Mucosa of descending colon (tissue), 3 donors: Measurements from ENCODE around the gene SPATS2. TPM values are rescaled to one million over a fixed set of nuclear protein-coding genes. Genes with fewer than 3 reads are reported as not detected.

Experiments used
- ATAC-seq: fragments of 200-7000 bp; cut with Tn5 transposase; one replicate; pipeline ENCODE4 v1.9.1; 2020; ENCODE audit warnings: mild to moderate bottlenecking, moderate library complexity
- DNase-seq, 3 donors: peaks; one replicate each; pipeline ENCODE4 v3.0.0-alpha.2; 2020
- H3K36me3 ChIP-seq: fragments of 200-600 bp; one replicate; pipeline ENCODE4 v1.8.0; 2021; ENCODE audit warnings: low read depth, mild to moderate bottlenecking
- H3K4me1 ChIP-seq: fragments of 200-600 bp; one replicate; pipeline ENCODE4 v1.8.0; 2021; ENCODE audit warnings: low read depth, mild to moderate bottlenecking
- H3K4me3 ChIP-seq: fragments of 200-600 bp; one replicate; pipeline ENCODE4 v1.8.0; 2021; ENCODE audit warnings: mild to moderate bottlenecking
- H3K9me3 ChIP-seq: fragments of 200-600 bp; one replicate; pipeline ENCODE4 v1.8.0; 2021; ENCODE audit warnings: mild to moderate bottlenecking
- intact Hi-C, 2 donors: fragments of 100-400 bp; cut with DNase I in 1 of 2; cut with micrococcal nuclease in 1 of 2; formaldehyde crosslinking; loops; one replicate each; pipeline versions ENCODE4 v1.11.0 to v1.11.1; 2022; cut with DNase I, micrococcal nuclease
- total RNA-seq, 3 donors: library from RNA; stranded (reverse); fragmentation: NEBNext Ultra II Directional in 2 of 3; extraction: Animal tissue kit (Norgen Biotek cat#: 25700) in 2 of 3; gene quantifications; one replicate each; pipeline versions ENCODE4 v1.2.1 to v1.2.4, GENCODE V29; 2021 to 2023
- TF ChIP-seq, protein P1 (sequence below): fragments of 200-600 bp; IDR thresholded peaks from one replicate; pipeline ENCODE4 v1.8.0; 2022; ENCODE audit warnings: antibody characterized with exemption, mild to moderate bottlenecking
- donor health status: DM: no; HTN: no; CAD: no; lungs with moderate emphysema.
- donor health status: DM: no; HTN: no; CAD: no.
- donor health status: DM: no; HTN: yes; CAD: no.

The SPATS2 gene
- total RNA-seq, 3 donors from 2014 or later: 15.0 to 19.8 (median 18.3) TPM

DNA sequence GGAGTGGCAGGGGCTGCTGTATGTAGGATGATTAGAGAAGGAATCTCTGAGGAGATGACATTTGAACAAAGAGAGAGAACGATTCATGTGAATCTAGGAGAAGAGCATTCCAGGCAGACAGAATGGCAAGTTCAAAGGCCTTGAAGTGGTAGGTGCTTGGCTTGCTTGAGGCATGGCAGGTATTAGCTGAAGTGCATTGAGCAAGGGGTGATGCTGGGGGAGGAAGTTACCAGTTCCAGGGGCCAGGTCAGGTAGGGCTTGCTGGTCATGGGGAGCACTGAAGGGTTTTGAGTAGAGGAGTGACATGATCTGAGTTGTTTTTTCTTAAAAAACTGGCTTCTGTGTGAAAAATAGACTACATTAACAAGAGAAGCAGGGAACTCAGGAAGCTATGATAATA is 71.8 kb downstream of the SPATS2 start:
- TF ChIP-seq, protein P1, sequence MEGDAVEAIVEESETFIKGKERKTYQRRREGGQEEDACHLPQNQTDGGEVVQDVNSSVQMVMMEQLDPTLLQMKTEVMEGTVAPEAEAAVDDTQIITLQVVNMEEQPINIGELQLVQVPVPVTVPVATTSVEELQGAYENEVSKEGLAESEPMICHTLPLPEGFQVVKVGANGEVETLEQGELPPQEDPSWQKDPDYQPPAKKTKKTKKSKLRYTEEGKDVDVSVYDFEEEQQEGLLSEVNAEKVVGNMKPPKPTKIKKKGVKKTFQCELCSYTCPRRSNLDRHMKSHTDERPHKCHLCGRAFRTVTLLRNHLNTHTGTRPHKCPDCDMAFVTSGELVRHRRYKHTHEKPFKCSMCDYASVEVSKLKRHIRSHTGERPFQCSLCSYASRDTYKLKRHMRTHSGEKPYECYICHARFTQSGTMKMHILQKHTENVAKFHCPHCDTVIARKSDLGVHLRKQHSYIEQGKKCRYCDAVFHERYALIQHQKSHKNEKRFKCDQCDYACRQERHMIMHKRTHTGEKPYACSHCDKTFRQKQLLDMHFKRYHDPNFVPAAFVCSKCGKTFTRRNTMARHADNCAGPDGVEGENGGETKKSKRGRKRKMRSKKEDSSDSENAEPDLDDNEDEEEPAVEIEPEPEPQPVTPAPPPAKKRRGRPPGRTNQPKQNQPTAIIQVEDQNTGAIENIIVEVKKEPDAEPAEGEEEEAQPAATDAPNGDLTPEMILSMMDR: no peak
- intact Hi-C loops: no loop called here
- Histone ChIP-seq H3K4me1 (peaks cover 5% of the 10 kb centered on the region), H3K4me3 (no peak overlapping the region), H3K36me3 (no peaks in the 10 kb centered on the region), H3K9me3 (no peaks in the 10 kb centered on the region)
- no peak for DNase-seq
- ATAC-seq: peak; percentile 30

GRCh38 chr12:49440035-49440434 is 72.8 kb downstream of the SPATS2 start:
- Histone ChIP-seq H3K4me1 (peaks cover 5% of the 10 kb centered on the region), H3K9me3 (no peaks in the 10 kb centered on the region), H3K4me3 (no peak overlapping the region), H3K36me3 (no peaks in the 10 kb centered on the region)
- DNase-seq (no peak), ATAC-seq (peak; percentile 97)
- TF ChIP-seq, protein P1: no peak
- intact Hi-C loops: no loop called here

- intact Hi-C loops: no loop called here
- Histone ChIP-seq H3K36me3 (no peaks in the 10 kb centered on the region), H3K9me3 (no peaks in the 10 kb centered on the region), H3K4me1 (peaks cover 5% of the 10 kb centered on the region), H3K4me3 (no peak overlapping the region)
- ATAC-seq (no peak), DNase-seq (no peak)
- TF ChIP-seq, protein P1: no peak
Measured at GRCh38 chr12:49442915-49443314, 75.7 kb downstream of the SPATS2 start.

DNA sequence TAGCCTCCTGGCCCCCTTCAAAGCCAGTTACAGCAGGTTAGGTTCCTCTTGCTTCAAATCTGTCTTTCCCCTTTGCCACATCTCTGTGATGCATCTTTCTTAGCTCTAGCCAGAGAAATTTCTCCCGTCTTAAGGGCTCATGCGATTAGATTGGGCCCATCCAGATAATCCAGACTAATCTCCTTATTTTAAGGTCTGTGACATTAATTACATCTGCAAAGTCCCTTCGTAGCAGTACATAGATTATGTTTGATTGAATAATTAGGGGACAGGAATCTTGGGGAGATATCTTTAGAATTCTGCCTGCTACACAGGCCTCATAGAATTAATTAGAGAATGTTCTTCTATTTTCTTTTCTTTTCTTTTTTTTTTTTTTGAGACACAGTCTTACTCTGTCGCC is 79.3 kb downstream of the SPATS2 start:
- Histone ChIP-seq H3K4me1 (no peaks in the 10 kb centered on the region), H3K9me3 (no peaks in the 10 kb centered on the region), H3K36me3 (no peaks in the 10 kb centered on the region), H3K4me3 (no peak overlapping the region)
- no peak for DNase-seq
- intact Hi-C loops: no loop called here
- no peak for ATAC-seq
- TF ChIP-seq, protein P1: no peak

DNA sequence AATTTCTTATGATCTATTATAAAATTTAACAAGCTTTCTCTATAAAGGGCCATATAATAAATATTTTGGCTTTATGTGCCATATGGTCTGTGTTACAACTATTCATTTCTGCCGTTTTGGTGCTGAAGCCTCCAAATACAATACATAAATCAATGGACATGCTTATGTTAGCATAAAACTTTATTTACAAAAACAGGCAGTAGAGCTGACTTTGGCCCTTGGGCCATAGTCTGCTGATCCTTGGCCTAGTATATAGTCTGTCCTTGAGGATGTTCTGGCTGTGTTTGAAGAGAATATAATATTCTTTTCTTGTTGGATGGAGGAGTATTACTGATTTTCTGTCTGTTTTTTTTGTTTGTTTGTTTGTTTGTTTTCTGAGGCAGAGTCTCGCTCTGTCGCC is 81.6 kb downstream of the SPATS2 start:
- H3K4me1 ChIP-seq: no peaks in the 10 kb centered on the region

More for the DNA sequence above, 81.6 kb downstream of the SPATS2 start:
- ATAC-seq (no peak), DNase-seq (no peak)
- intact Hi-C loops: no loop called here
- H3K4me3 ChIP-seq: no peak overlapping the region
- H3K9me3 ChIP-seq: no peaks in the 10 kb centered on the region
- H3K36me3 ChIP-seq: no peaks in the 10 kb centered on the region
- TF ChIP-seq, protein P1: no peak
